ENCODE data around the gene VASH2.

- no peak for TF ChIP-seq POLR2AphosphoS5 (IDR thresholded peaks at IDR 0.05; ENCODE audit: insufficient read depth in 1 of 2, low read depth in 1 of 2)
- no peak for TF ChIP-seq POLR2A (IDR thresholded peaks at IDR 0.05)
Measured at GRCh38 chr1:212960932-212961331, 10.6 kb downstream of the VASH2 start.

All from vagina (tissue), 2 donors.